HG03439 (cell line): ENCODE measurements around the gene NTN5.
"Not testable (repeated sequence)": the region's sequence is repeated elsewhere in the genome, so short reads cannot be mapped to it uniquely, and the experiment has no call there.

Source experiments
- ATAC-seq: cut with Tn5 transposase; IDR thresholded peaks from one replicate; pipeline ENCODE4 v1.9.1; 2021; ENCODE audit warnings: mild to moderate bottlenecking, moderate library complexity; ENCODE audit not compliant: unreplicated experiment

Gene NTN5

GRCh38 chr19:48698046-48698445, 25.2 kb upstream of the NTN5 start:
- ATAC-seq: no peak

- no peak for ATAC-seq
Measured at GRCh38 chr19:48696353-48697010, 23.7 kb upstream of the NTN5 start.

DNA sequence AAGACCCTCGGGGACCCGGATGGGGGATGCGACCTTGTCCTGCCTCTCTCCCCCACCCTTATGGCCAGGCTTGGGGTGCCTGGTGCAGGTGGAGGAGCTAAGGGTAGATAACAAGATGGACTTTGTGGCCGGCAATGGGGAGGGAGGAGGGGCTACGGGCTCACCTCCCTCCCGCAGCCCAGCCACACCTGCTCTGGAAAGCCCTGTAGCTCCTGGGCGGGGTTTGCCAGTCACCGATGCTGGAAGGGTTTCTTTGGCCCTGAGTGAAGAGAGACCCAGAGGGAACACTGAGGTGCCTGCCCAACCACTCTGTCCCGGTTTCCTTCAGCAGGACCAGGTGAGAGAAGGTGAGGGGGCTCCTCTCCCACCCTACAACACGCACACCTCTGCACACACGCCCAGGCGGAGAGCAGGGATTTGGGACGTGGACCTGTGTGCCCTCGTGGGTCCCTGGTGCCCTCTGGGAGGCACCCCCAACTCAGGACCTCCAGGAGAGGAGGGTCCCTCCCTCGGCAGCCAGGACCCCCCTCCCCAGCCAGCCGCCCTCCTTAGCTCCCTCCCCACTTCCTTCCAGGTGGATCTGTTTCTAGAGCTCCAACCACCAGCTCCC, 23.0 kb upstream of the NTN5 start, which contains the start of gene FUT2:
TSS of gene FUT2 (plus strand) at position 229 of the 610 bp plus-strand sequence. CDS start 6,986 bp downstream, outside the sequence.
- ATAC-seq: no peak

DNA sequence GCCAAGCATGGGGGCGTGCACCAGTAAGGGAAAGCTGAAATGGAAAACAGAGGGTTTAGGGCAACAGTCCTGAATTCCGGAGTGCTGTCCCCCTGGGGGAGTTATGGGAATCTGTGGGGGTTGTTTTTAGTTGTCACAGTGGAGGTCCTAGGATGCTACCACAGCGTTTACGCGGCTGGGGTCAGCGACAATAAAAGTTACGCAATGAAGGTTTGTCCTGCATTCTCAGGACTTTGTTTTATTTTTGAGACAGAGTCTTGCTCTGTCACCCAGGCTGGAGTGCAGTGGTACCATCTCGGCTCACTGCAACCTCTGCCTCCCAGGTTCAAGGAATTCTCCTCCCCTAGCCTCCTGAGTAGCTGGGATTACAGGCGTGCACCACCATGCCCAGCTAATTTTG, 20.8 kb upstream of the NTN5 start:
- not testable (repeated sequence) for ATAC-seq

DNA sequence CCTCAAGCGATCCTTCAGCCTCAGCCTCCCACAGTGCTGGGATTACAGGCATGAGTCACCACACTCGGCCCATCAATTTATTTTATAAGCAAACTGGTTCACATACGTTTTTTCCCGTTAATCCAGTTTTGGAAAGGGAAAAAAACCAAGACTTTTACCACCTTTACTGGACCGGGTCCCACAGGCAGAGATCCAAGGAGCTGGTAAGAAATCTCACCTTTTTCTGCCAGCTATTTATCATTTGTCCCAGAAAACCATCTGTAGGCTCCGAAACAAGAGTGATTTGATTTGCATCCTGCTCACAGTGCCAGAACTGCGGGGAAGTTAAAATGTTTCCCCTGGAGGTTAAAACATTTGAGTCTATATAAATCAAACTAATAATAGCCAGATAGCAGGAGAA, 16.6 kb upstream of the NTN5 start:
- no peak for ATAC-seq

DNA sequence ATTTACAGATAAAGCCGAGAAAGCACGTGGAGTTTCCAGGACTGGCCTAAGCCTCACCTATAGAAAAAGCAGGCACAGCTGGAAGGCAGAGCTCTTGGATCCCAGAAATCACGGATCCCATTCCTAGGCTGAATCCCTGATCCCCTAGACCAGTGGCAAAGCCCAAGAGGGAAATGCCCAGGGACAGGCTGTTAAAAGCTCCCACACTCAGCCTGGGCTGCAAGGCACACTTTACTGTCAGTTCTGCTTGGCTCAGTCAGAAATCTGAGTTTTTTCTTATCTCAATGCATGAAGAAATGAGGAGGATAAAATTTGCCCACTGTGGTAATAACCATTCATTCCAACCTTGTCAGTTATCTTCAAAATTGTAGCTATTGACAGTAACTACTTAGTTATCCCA, 15.0 kb upstream of the NTN5 start:
- no peak for ATAC-seq

DNA sequence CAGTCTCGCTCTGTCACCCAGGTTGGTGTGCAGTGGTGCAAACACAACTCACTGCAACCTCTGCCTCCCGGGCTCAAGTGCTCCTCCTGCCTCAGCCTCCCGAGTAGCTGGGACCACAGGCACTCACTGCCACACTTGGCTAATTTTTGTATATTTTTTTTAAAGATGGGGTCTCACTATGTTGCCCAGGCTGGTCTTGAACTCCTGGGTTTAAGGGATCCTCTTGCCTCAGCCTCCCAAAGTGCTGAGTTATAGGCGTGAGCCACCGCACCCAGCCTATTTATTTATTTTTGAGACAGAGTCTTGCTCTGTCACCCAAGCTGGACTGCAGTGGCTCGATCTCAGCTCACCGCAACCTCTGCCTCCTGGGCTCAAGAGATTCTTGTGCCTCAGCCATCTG, 13.8 kb upstream of the NTN5 start:
- not testable (repeated sequence) for ATAC-seq

DNA sequence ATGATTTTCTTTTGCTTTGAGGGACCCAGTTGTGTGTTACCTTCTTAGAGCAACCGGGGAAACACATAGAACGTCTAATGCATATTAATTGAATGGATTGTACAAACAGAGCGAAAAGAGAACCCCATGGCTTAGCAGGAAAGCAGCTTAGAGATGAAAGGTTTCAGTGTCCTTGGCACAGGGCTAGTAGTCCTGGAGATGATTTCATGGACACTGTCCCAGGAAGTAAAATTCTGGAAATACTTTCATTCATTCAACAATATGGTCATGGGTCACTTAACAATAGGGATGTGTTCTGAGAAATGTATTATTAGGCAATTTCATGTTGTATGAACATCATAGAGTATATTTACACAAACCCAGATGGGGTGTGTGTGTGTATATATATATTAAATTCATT, 13.3 kb upstream of the NTN5 start:
- ATAC-seq: no peak

- no peak for ATAC-seq
Measured at GRCh38 chr19:48685583-48685982, 12.8 kb upstream of the NTN5 start.

GRCh38 chr19:48683349-48683748, 10.5 kb upstream of the NTN5 start:
- no peak for ATAC-seq

DNA sequence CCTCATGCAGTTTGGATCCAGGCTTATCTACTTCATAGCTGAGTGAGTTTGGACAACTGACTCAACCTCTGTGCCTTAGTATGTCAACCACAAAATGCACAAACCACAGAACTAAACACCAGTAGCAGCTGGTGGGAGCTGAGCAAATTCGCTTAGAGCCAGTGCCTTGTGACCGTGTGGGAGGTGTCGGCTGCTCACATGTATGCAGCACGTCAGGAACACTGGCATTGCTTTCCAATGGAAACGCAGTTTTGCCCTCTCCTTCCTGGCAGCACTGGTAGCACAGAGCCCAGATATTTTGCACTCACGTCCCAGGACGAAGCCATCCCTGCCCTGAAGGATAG, 8.3 kb upstream of the NTN5 start:
- no peak for ATAC-seq

DNA sequence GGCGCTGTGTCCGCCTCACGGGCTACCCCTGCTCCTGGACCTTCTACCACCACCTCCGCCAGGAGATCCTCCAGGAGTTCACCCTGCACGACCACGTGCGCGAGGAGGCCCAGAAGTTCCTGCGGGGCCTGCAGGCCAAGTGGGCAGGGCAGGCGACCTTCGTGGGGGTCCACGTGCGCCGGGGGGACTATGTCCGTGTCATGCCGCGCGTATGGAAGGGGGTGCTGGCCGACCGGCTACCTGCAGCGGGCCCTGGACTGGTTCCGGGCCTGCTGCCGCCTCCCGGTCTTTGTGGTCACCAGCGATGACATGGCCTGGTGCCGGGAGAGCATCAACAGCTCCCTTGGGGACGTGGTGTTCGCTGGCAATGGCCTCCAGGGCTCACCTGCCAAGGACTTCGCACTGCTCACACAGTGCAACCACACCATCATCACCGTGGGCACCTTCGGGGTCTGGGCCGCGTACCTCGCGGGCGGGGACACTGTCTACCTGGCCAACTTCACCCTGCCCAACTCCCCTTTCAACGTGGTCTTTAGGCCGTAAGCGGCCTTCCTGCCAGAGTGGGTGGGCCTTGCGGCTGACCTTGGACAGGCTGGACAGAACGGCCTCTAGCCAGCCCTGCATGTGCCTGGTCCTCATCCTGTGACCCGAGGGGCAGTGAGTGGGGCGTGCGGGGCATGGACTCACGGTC, 7.8 kb upstream of the NTN5 start:
- no peak for ATAC-seq

GRCh38 chr19:48680006-48680405, 7.2 kb upstream of the NTN5 start:
- not testable (repeated sequence) for ATAC-seq

DNA sequence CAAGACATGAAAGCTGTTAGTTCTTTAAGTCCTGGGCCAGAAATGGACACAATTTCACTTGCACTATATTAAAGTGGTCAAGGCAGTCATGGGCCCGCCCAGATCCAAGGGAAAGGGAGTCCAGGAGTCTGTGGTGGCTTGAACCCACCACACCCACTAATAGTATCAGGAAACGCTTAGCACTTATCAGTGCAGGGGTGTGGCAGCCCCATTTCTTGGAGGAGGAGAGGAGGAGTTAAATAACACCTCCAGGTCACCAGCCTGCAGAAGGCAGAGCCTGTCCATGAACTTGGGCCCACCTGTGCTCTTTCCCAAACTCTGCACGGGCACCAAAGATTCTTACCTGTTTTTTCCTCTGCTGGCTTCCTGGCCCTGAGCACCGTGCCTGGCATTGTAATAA, 5.4 kb upstream of the NTN5 start:
- ATAC-seq: no peak

GRCh38 chr19:48676887-48677286, 4.1 kb upstream of the NTN5 start:
- ATAC-seq: no peak

DNA sequence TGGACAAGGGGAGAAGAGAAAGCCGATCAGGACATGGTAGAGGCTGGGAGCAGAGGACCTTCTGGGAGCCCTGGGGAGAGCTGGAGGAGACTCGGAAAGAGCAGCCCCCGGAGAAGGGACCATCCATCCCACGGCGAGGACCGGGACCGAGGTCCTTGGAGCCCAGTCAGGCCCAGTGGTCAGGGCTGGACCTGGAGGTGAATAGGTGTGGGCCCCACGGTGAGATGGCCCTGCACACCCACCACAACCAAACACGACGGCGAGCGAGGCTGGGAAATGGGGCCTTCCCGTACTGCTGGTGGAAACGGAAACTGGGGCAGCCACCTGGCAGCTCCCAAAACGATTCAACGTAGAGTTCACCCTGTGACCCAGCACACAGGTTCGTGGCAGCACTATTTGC, 3.7 kb upstream of the NTN5 start:
- no peak for ATAC-seq

GRCh38 chr19:48674921-48675824, 2.4 kb upstream of the NTN5 start:
- no peak for ATAC-seq

- ATAC-seq: no peak
Measured at GRCh38 chr19:48674216-48674809, 1.5 kb upstream of the NTN5 start.

DNA sequence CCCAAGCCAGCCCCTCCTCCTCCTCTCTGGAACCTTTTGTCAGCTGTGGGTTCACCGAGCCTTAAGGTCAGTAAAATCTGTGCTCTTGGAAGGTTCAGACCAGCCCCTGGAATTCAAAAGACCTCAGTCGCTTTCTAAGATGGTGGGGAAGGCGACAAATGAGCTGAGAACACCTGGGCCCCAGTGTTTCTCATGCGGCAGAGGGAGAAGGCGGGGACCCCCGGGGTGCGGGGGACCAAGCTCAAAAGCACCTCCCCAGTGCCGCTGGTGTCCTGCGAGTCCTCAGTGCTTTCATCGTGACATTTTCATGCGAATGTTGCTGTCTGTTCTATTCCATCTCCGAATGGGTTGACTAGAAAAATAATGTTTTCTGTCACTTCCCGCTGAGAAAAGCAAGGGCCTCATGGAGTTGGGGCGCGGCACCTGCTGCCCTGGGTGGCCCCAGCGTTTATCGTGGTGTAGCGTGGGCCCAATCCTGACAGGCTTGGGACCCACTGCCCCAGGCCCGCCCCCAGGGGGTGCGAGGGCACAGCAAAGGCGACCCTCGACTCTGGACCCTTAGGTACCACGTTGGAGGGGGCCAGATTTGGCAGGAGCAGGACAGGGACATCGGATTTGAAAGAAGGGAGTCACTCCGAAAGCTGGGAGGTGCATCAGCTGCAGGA, 751 bp upstream of the NTN5 start:
- ATAC-seq: no peak

DNA sequence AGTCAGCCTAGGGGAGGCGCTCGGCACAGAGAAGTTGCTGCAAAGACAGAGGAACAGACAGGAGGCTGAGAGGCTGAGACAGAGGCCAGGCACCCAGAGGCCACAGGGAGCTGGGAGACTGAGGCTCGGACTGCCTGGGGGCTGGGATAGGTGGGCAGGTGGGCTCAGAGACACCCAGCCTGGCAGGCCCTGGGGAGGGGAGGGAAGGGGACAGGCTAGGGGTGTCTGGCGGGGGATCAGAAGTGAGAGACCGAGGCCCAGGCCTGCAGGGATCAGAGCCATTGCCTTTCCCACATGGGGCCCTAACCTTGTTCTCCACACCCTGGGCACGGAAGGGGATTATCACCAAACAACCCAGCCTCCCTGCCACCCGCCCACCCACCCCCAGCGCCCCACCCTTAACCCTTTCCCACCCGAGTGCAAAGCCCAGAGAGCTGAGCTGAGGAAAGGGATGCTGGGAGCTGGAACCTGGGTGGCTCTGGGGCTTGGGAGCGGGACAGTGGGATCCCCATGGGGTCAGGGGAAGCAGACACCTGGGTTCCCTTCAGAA, 1.3 kb downstream of the NTN5 start:
- no peak for ATAC-seq
